Activated B cell treated with CpG ODN at 0.5 μM for 24 hours (primary cell): Measurements from ENCODE around the gene ZDHHC5. TPM values are rescaled to one million over a fixed set of nuclear protein-coding genes. Genes with fewer than 3 reads are reported as not detected.

Experiments used
- ATAC-seq: fragments of 200-7000 bp; cut with Tn5 transposase; one replicate; pipeline ENCODE4 v1.10.0; 2021; ENCODE audit warnings: low read depth, mild to moderate bottlenecking, moderate library complexity
- CTCF ChIA-PET: fragments of 350-600 bp; sonication (Branson Sonifier 250); formaldehyde crosslinking; loops from one replicate; lab custom pipeline; 2021; ENCODE audit warnings: antibody characterized with exemption; lab: Charles Lee
- POLR2A ChIA-PET: fragments of 350-600 bp; sonication (Branson Sonifier 250); formaldehyde crosslinking; loops from one replicate; lab custom pipeline; 2021; ENCODE audit warnings: antibody characterized with exemption; lab: Charles Lee
- DNase-seq: peaks from one replicate; pipeline ENCODE4 v3.0.0; 2022
- H3K27ac Mint-ChIP-seq: one replicate; pipeline ENCODE4 v1.8.0; 2020; ENCODE audit warnings: mixed read lengths
- H3K27me3 Mint-ChIP-seq: one replicate; pipeline ENCODE4 v1.8.0; 2021; ENCODE audit warnings: mixed read lengths
- H3K36me3 Mint-ChIP-seq: one replicate; pipeline ENCODE4 v1.8.0; 2021; ENCODE audit warnings: low read depth, mixed read lengths
- H3K4me1 Mint-ChIP-seq: one replicate; pipeline ENCODE4 v1.8.0; 2021; ENCODE audit warnings: mixed read lengths
- H3K4me3 Mint-ChIP-seq: one replicate; pipeline ENCODE4 v1.8.0; 2020; ENCODE audit warnings: mild to moderate bottlenecking, mixed read lengths
- H3K9me3 Mint-ChIP-seq: one replicate; pipeline ENCODE4 v1.8.0; 2020; ENCODE audit warnings: mixed read lengths
- intact Hi-C: fragments of 100-400 bp; cut with micrococcal nuclease; formaldehyde crosslinking; loops from one replicate; pipeline ENCODE4 v1.15.1; 2024
- total RNA-seq: library from RNA; stranded (reverse); gene quantifications from 2 replicates; pipeline ENCODE4 v1.2.3, GENCODE V29; 2022
- TF ChIP-seq, protein P1 (sequence below): fragments of 200-600 bp; IDR thresholded peaks from one replicate; pipeline ENCODE4 v1.8.0; 2022; ENCODE audit warnings: antibody characterized with exemption, mild to moderate bottlenecking

Gene ZDHHC5
- total RNA-seq, 1 donor from 2014 or later = 60.7 TPM

DNA sequence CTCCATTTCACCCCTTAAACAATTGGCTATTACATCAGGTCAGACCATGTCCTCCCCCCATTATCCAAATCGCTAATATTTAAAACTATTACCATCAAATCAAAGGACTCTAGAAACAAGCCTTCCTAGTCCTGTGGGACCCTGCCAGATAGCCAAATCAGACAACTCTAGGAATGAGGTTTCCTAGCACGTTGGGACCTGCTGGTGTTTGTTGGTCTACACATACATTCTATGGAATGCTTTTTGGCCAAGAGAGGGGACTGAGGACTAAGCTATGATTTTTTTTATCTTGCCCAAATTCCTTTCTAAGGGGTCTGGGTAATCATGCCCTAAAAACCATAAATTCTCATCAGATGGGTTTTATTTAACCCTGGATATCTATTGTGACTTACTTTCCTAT is 59.3 kb downstream of the ZDHHC5 start:
- Mint-ChIP-seq H3K4me3 (no peak overlapping the region), H3K9me3 (no peaks in the 10 kb centered on the region), H3K36me3 (peaks cover 17% of the 10 kb centered on the region), H3K4me1 (peaks cover 10% of the 10 kb centered on the region), H3K27ac (no peak overlapping the region), H3K27me3 (no peaks in the 10 kb centered on the region)
- POLR2A ChIA-PET = interaction anchor here (0.7 to 1.1 kb wide), 2 partner anchors 14 to 22 kb away, joined by 4 read pairs; partner anchors contain the start of gene SELENOH
- TF ChIP-seq, protein P1, sequence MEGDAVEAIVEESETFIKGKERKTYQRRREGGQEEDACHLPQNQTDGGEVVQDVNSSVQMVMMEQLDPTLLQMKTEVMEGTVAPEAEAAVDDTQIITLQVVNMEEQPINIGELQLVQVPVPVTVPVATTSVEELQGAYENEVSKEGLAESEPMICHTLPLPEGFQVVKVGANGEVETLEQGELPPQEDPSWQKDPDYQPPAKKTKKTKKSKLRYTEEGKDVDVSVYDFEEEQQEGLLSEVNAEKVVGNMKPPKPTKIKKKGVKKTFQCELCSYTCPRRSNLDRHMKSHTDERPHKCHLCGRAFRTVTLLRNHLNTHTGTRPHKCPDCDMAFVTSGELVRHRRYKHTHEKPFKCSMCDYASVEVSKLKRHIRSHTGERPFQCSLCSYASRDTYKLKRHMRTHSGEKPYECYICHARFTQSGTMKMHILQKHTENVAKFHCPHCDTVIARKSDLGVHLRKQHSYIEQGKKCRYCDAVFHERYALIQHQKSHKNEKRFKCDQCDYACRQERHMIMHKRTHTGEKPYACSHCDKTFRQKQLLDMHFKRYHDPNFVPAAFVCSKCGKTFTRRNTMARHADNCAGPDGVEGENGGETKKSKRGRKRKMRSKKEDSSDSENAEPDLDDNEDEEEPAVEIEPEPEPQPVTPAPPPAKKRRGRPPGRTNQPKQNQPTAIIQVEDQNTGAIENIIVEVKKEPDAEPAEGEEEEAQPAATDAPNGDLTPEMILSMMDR = no peak
- CTCF ChIA-PET = interaction anchor here (1.1 kb wide), 1 partner anchor 73 kb away, joined by 4 read pairs; no protein-coding TSS in a partner anchor
- intact Hi-C loops = no loop called here
- DNase-seq (no peak), ATAC-seq (no peak)

- no peak overlapping the region for H3K4me3 Mint-ChIP-seq
- POLR2A ChIA-PET = interaction anchor here (0.7 to 1.5 kb wide), 3 partner anchors 13 to 17 kb away, joined by 3 to 5 read pairs (median 5); partner anchors contain the start of genes MED19, SELENOH and TMX2
- DNase-seq (no peak), ATAC-seq (no peak)
- CTCF ChIA-PET = no interaction called here
- peak overlapping the region; percentile 43 for H3K27ac Mint-ChIP-seq
- peaks cover 18% of the 10 kb centered on the region for H3K36me3 Mint-ChIP-seq
- TF ChIP-seq, protein P1 = no peak
- H3K9me3 Mint-ChIP-seq = no peaks in the 10 kb centered on the region
- H3K4me1 Mint-ChIP-seq = peaks cover 10% of the 10 kb centered on the region
- intact Hi-C loops = no loop called here
- H3K27me3 Mint-ChIP-seq = no peaks in the 10 kb centered on the region
Measured at GRCh38 chr11:57728829-57729228, 60.9 kb downstream of the ZDHHC5 start.

DNA sequence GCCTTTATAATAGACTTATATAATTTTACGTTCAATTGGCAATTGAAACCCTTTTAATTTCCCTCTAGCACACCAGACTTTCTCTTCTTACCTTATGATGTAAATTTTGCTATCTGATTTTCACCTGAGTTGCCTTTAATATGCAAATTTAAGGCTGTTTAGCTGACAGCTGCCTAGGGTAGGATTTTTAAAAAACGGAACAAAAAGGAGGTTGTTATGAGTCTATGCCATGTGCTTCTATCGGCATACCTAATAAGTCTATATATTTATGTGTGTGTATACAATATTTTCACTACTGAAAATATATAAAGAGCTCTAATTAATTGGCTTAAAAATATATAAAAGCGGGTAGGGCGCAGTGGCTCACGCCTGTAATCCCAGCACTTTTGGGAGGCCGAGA is 61.6 kb downstream of the ZDHHC5 start:
- Mint-ChIP-seq H3K9me3 (no peaks in the 10 kb centered on the region), H3K27me3 (no peaks in the 10 kb centered on the region), H3K36me3 (peaks cover 22% of the 10 kb centered on the region), H3K4me3 (no peak overlapping the region), H3K4me1 (peaks cover 10% of the 10 kb centered on the region), H3K27ac (peak overlapping the region; percentile 50)
- peak; percentile 58 for ATAC-seq
- TF ChIP-seq, protein P1 = no peak
- intact Hi-C loops = no loop called here
- ChIA-PET POLR2A (interaction anchor here (0.7 to 1.5 kb wide), 3 partner anchors 12 to 17 kb away, joined by 3 to 5 read pairs (median 5); partner anchors contain the start of genes MED19, SELENOH and TMX2), CTCF (no interaction called here)
- no peak for DNase-seq

DNA sequence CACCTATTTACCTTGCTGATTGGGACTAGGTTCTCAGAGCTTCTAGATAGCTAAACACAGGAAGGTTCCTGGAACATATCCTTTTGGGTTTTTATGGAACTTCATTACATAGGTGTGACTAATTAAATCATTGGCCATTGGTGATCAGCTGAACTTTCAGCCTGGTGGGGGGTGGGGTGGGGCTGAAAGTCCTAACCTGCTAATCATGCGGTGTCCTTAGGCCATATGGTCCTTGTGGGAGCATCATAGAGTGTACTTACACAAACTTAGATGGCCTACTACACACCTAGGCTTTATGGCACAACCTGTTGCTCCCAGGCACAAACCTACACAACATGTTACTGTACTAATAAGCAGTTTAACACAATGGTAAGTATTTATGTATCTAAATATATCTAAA is 64.7 kb downstream of the ZDHHC5 start:
- Mint-ChIP-seq H3K9me3 (no peaks in the 10 kb centered on the region), H3K4me1 (peaks cover 11% of the 10 kb centered on the region), H3K4me3 (no peak overlapping the region), H3K27ac (no peak overlapping the region), H3K27me3 (no peaks in the 10 kb centered on the region), H3K36me3 (peaks cover 32% of the 10 kb centered on the region)
- DNase-seq (no peak), ATAC-seq (no peak)
- ChIA-PET CTCF (no interaction called here), POLR2A (interaction anchor here (0.7 kb wide), 1 partner anchor 18 kb away, joined by 3 read pairs; no protein-coding TSS in a partner anchor)
- intact Hi-C loops = no loop called here
- TF ChIP-seq, protein P1 = no peak

DNA sequence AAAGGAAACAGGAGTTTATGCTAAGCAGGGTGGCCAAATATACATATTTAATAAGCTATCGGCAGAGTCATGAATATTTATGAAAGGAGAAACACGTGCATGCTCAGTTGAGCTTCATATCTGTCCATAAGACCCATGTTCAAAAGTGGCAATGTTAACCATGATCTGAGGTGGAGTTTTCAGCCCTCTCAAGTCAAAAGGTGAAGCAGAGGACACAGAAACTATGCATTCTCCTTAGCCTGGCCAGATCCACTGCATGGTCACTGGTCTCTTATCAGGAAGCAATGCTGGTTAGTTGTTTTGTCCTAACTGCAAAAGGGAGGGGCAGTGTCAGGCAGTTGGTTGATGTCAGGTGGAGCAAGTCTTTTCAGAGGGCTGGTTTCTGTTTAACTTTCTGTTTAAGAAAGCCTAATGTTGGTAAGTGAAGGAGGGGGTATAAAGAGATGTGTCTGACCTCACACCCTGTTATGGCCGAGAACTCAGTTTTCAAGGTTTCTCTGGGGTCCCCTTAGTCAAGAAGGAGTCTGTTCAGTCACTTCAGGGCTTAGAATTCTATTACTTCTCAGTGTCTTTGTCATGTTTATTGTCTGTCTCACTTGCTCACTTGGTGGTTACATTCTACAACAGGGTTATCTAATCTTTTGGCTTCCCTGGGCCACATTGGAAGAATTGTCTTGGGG is 67.8 kb downstream of the ZDHHC5 start:
- Mint-ChIP-seq H3K9me3 (no peaks in the 10 kb centered on the region), H3K4me3 (no peak overlapping the region), H3K27me3 (no peaks in the 10 kb centered on the region), H3K27ac (no peak overlapping the region), H3K36me3 (peaks cover 48% of the 10 kb centered on the region), H3K4me1 (peaks cover 6% of the 10 kb centered on the region)
- ATAC-seq = no peak
- POLR2A ChIA-PET = interaction anchor here (0.6 kb wide), 1 partner anchor 15 kb away, joined by 3 read pairs; no protein-coding TSS in a partner anchor
- CTCF ChIA-PET = no interaction called here
- DNase-seq = no peak
- TF ChIP-seq, protein P1 = no peak
- intact Hi-C loops = no loop called here
